Gastrocnemius medialis (tissue), 4 donors: ENCODE measurements around the gene IQSEC1. TPM values are rescaled to one million over a fixed set of nuclear protein-coding genes. Genes with fewer than 3 reads are reported as not detected.

ENCODE experiments used
- ATAC-seq, 2 donors: fragments of 150-250 bp; one replicate each; pipeline ENCODE4 v1.9.1; 2016
- DNase-seq, 2 donors: peaks; one replicate each; pipeline ENCODE4 v3.0.0-alpha.2; 2019
- H3K27ac ChIP-seq, 4 donors: fragments of 200-600 bp; sonication (generic); 1 replicate in 1 of 4; 2 replicates in 3 of 4; pipeline ENCODE4 v1.5.1; 2016 to 2018; ENCODE audit warnings: mild to moderate bottlenecking in 2 of 4, moderate library complexity in 1 of 4
- H3K27me3 ChIP-seq, 3 donors: fragments of 200-600 bp; sonication (generic) in 2 of 3; 1 replicate in 1 of 3; 2 replicates in 2 of 3; pipeline versions ENCODE4 v1.5.1 to v1.6.0; 2016 to 2019; ENCODE audit warnings: mild to moderate bottlenecking in 1 of 3, moderate library complexity in 1 of 3
- H3K36me3 ChIP-seq, 2 donors: fragments of 200-600 bp; sonication (generic) in 1 of 2; one replicate each; pipeline ENCODE4 v1.5.1; 2017 to 2018
- H3K4me1 ChIP-seq, 2 donors: fragments of 200-600 bp; sonication (generic) in 1 of 2; one replicate each; pipeline ENCODE4 v1.5.1; 2016 to 2017; ENCODE audit warnings: mild to moderate bottlenecking in 2 of 2
- H3K4me3 ChIP-seq, 4 donors: fragments of 200-600 bp; sonication (generic) in 3 of 4; 1 replicate in 1 of 4; 2 replicates in 3 of 4; pipeline ENCODE4 v1.5.1; 2016 to 2019; ENCODE audit warnings: mild to moderate bottlenecking in 2 of 4
- H3K9me3 ChIP-seq, 3 donors: fragments of 200-600 bp; sonication (generic) in 2 of 3; 1 replicate in 1 of 3; 2 replicates in 2 of 3; pipeline ENCODE4 v1.5.1; 2016 to 2019
- CTCF ChIP-seq, 5 experiments: fragments of 450-650 bp in 3 of 5; fragments of 200-600 bp in 2 of 5; sonication (generic) in 2 of 5; IDR thresholded peaks in 4 of 5; conservative IDR thresholded peaks in 1 of 5; 1 replicate in 4 of 5; 2 replicates in 1 of 5; pipeline ENCODE4 v1.5.1; 2016 to 2019; ENCODE audit warnings: antibody characterized with exemption in 5 of 5, mild to moderate bottlenecking in 3 of 5, moderate library complexity in 3 of 5
- POLR2A ChIP-seq, 2 donors: fragments of 450-650 bp; IDR thresholded peaks; one replicate each; pipeline ENCODE4 v1.6.1; 2017; ENCODE audit warnings: antibody characterized with exemption in 2 of 2, mild to moderate bottlenecking in 2 of 2, moderate library complexity in 2 of 2
- in situ Hi-C, 4 donors: fragments of 200-750 bp; cut with MboI; loops; one replicate each; pipeline versions ENCODE4 v1.15.0 to v1.8.0; 2017; ENCODE audit warnings: low sequenced_read_pairs in 4 of 4
- intact Hi-C: fragments of 100-400 bp; cut with DNase I; formaldehyde crosslinking; loops from one replicate; pipeline ENCODE4 v1.15.1; 2023; ENCODE audit warnings: low total_unique reads
- total RNA-seq, 4 donors: library from RNA; depleted of rRNA; stranded (reverse); fragments of >200 nt; gene quantifications; one replicate each; pipeline versions ENCODE4 v1.1.0 to v1.2.3, GENCODE V29; 2016

Gene IQSEC1
- total RNA-seq, 4 donors from 2014 or later = 15.2 to 31.3 (median 28.0) TPM

GRCh38 chr3:13057282-13058040 is 15.8 kb downstream of the IQSEC1 start:
- TF ChIP-seq POLR2A (IDR thresholded peaks at IDR 0.05) = no peak
- no peak for TF ChIP-seq CTCF (IDR thresholded peaks at IDR 0.05 in 4 of 5, conservative IDR thresholded peaks at IDR 0.05 in 1 of 5)
- no peak for DNase-seq
- intact Hi-C loops = no loop called here
- Histone ChIP-seq H3K4me1 (no peaks in the 10 kb centered on the region), H3K27me3 (no peaks in the 10 kb centered on the region), H3K27ac (no peak overlapping the region), H3K36me3 (no peaks in the 10 kb centered on the region), H3K9me3 (no peaks in the 10 kb centered on the region), H3K4me3 (no peak overlapping the region)
- in situ Hi-C loops = no loop called here
- ATAC-seq = no peak

- in situ Hi-C loops (no loop called here), intact Hi-C loops (no loop called here)
- ATAC-seq = no peak
These were observed 17.6 kb downstream of the IQSEC1 start for GRCh38 chr3:13055634-13056033.

GRCh38 chr3:13054341-13055285 is 18.6 kb downstream of the IQSEC1 start:
- intact Hi-C loops (no loop called here), in situ Hi-C loops (no loop called here)
- no peaks in the 10 kb centered on the region for H3K9me3 ChIP-seq
- H3K27ac ChIP-seq = no peak overlapping the region
- no peak overlapping the region for H3K4me3 ChIP-seq
- no peaks in the 10 kb centered on the region for H3K36me3 ChIP-seq
- H3K27me3 ChIP-seq = no peaks in the 10 kb centered on the region
- ATAC-seq (no peak), DNase-seq (no peak)
- TF ChIP-seq CTCF (IDR thresholded peaks at IDR 0.05 in 4 of 5, conservative IDR thresholded peaks at IDR 0.05 in 1 of 5) = no peak
- TF ChIP-seq POLR2A (IDR thresholded peaks at IDR 0.05) = no peak
- H3K4me1 ChIP-seq = no peaks in the 10 kb centered on the region

More at GRCh38 chr3:13055634-13056033, 17.6 kb downstream of the IQSEC1 start:
- no peaks in the 10 kb centered on the region for H3K4me1 ChIP-seq
- no peaks in the 10 kb centered on the region for H3K9me3 ChIP-seq
- DNase-seq = no peak
- no peaks in the 10 kb centered on the region for H3K36me3 ChIP-seq
- TF ChIP-seq POLR2A (IDR thresholded peaks at IDR 0.05) (no peak), CTCF (IDR thresholded peaks at IDR 0.05 in 4 of 5, conservative IDR thresholded peaks at IDR 0.05 in 1 of 5) (no peak)
- no peak overlapping the region for H3K27ac ChIP-seq
- H3K4me3 ChIP-seq = no peak overlapping the region
- no peaks in the 10 kb centered on the region for H3K27me3 ChIP-seq

GRCh38 chr3:13053893-13054292 is 19.3 kb downstream of the IQSEC1 start:
- Histone ChIP-seq H3K27me3 (no peaks in the 10 kb centered on the region), H3K9me3 (no peaks in the 10 kb centered on the region), H3K27ac (no peak overlapping the region), H3K36me3 (no peaks in the 10 kb centered on the region), H3K4me3 (no peak overlapping the region), H3K4me1 (no peaks in the 10 kb centered on the region)
- no peak for ATAC-seq
- intact Hi-C loops (no loop called here), in situ Hi-C loops (no loop called here)
- no peak for DNase-seq
- TF ChIP-seq CTCF (IDR thresholded peaks at IDR 0.05 in 4 of 5, conservative IDR thresholded peaks at IDR 0.05 in 1 of 5) (no peak), POLR2A (IDR thresholded peaks at IDR 0.05) (no peak)
